IPS-18c (cell line): Measurements from ENCODE around the gene PITX1.

ENCODE experiments used
- H3K4me3 ChIP-seq: 2 replicates; pipeline ENCODE4 v1.7.0; 2013; ENCODE audit warnings: low read depth, mild to moderate bottlenecking, low read length, moderate library complexity; ENCODE audit not compliant: insufficient read depth
- H3K9me3 ChIP-seq: one replicate; pipeline ENCODE4 v1.6.1; 2013; ENCODE audit warnings: mild to moderate bottlenecking, low read length, moderate library complexity; ENCODE audit not compliant: control insufficient read depth, insufficient read depth

PITX1 gene

DNA sequence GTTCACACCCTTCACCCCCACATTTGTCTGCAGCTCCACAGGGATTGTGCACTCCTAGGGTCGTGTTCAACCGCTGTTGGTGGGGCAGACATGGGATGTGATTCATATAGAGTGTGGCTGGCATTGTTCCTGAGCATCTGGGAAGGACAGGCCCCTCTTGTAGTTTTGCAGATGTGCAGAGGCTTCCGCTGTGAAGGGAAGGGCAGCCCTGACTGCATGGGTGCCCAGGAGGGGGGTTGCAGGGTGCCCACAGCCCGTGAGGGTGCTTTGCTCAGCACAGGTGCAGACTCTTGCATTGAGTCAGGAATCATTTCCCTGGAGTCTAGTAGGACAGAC, 30.2 kb upstream of the PITX1 start:
- H3K9me3 ChIP-seq, result no peaks in the 10 kb centered on the region
- H3K4me3 ChIP-seq, result no peak overlapping the region

DNA sequence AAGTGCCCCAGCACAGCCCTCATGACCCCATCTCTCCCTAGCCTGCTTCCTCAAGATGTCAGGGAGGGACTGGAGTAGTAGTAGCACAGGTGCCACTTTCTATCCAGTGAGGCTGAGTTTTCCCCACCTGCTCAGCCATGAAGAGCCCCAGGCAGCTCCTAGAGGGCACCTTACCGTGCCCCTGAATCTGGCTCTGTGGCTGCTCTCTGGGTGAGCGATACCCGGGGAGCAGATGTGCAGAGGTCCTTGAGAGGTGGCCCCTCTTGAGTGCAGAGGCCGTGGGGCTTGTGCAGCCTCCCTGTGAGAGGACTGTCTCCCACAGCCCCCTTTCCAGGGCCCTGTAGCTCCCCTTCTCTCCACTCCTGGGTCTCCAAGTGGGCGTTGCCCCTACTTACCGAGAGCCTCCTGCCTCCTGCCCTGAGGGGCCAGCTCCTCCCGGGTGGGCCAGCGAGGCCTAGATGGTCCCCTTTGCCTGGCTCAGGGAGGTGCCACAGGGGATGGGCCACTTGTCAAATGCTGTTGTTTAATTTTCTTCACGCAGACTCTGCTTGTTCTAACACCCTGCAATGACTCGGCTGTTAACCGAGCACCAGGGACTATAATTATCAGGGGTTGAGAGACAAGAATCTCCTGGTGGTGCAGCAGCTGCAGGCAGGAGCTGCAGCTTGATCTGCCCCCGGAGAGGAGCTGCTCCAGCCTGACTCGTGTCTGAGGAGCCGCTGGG, 29.6 kb upstream of the PITX1 start:
- H3K4me3 ChIP-seq, result no peak overlapping the region
- H3K9me3 ChIP-seq, result no peaks in the 10 kb centered on the region

DNA sequence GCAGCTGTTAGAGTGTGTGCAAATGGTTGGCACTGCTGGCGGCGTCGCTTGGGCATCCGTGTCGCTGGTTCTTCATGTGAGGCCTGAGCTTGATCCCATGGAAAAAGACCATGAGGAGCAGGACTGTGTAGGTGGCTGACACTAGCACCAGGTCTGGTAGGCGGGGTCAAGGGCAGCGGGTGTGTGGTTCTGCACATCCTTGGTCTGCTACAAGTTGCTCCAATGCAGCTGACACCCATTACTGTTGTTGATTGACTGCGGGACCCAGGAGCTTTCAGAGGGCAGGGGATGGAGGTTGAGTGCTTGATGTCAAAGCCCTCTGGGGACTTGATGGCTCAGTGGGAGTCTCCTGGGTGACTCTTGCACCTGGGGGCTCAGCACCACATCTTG, 29.0 kb upstream of the PITX1 start:
- H3K4me3 ChIP-seq, result no peak overlapping the region

DNA sequence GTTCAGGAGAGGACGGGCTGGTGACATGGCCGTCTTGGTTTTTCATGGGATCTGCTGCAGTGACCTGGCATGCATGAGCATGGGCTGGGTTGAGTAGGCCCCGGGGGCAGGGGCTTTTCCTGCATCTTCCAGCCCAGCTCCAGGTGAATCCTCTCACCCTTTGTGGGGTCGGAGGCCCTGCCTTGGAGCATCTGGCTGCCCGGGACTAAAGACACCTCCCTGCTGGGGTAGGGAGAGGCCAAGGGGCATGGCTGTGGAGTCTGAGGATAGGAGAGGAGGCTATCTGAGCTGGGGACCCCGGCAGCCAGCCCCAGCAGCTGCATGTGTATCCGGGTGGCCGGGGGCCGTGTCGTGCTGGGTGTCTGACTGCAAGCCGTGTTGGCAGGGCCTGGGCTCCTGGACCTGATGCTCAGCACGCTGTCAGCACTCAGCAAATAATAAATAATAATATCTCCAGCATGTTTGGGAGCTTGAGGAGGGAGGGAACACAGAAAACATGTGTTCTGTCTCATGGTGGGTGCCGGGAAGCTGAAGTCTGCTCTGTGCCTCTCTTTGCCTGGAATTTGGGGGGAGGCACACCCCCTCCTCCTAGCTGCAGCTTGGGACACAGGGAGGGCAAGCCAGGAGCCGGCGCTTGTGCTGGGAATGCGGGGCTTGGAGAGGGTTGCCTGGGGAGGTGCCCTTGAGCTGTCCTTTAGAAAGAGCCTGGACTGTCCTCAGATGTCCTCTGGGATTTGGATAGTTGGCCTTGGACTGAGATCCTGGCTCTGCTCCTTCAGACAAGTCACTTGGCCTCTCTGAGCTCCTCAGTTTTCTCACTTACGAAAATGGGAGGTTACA, 28.4 kb upstream of the PITX1 start:
- Histone ChIP-seq H3K4me3 (no peak overlapping the region), H3K9me3 (no peaks in the 10 kb centered on the region)

More for the DNA sequence above, 29.0 kb upstream of the PITX1 start:
- H3K9me3 ChIP-seq, result no peaks in the 10 kb centered on the region

DNA sequence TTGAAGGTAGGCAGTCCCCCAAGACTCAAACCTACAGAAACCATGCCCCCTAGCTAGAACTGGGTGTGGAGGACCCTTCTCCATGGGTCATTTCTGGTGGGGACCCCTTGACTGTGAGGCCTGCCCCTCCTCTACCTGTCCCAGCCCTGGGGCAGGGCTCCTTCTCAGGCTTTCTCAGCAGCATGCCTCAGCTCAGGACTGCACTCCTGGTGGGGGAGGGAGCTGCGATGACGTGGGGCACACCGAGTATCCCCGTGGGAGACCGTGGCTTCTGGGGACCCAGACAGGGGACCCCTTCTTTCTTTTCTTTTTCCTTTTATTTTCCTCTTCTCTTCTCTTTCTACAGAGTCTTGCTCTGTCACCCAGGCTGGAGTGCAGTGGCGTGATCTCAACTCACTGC, 27.0 kb upstream of the PITX1 start:
- no peak overlapping the region for H3K4me3 ChIP-seq
- H3K9me3 ChIP-seq, result no peaks in the 10 kb centered on the region

DNA sequence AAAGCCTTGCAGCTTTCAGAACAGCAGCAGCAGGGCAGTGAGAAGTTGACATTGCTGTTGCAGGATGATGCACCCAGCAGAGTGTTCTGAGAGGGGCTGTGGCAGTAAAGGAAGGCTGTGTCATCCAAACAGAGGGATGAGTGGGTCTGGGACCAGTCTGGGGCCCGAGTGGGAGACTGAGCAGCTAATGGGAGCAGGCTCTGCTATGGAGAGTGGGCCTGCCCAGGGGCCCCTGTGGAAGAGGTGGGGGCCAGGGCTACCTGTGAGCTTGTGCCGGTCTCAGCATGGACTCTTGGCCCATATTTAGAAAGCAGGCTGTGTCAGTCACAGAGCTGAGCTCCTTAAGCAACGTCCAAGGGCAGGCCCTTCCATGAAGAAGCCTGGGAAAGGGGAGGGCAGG, 26.0 kb upstream of the PITX1 start:
- Histone ChIP-seq H3K9me3 (no peaks in the 10 kb centered on the region), H3K4me3 (no peak overlapping the region)

DNA sequence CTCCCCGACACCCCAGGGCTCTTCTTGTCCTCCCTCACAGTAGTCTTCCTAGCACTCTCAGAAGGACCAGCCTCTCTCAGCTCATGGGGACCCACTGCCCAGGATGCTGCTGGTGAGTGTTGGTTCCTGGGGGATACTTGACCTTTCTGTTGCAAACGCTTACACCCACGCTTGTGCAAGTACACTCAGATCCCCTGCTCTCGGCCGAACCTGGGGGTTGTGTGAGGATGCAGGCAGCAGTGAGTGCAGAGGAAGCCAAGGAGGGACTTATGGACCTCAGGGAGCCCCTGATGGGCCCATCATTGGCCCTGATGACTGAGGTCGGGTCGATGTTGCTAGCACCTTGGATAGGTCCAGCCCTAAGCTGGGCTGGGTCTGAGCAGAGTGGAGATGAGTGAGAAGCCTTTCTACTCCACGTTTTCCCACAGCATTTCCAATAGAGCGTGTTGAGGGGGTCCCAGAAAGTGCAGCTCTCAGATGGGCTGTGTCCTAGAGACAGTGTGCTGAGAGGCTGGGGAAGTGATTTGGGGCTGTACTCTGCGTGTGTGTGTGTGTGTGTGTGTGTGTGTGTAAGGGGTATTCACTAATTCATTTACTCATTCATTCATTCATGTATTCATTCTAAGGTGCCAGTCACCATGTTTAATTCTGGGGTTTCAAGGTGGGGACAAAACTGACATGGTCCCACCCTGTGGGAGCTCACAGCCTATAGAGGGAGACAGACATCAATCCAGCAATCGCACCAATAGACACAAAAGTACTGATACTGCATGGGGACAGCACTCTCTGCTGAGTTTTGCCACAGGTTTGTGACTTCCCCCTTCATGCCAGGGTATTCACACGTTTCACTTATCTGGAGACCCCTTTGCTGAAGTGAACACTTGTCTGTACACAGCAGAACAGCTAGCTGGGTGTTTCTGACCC, 25.2 kb upstream of the PITX1 start:
- Histone ChIP-seq H3K9me3 (no peaks in the 10 kb centered on the region), H3K4me3 (no peak overlapping the region)

DNA sequence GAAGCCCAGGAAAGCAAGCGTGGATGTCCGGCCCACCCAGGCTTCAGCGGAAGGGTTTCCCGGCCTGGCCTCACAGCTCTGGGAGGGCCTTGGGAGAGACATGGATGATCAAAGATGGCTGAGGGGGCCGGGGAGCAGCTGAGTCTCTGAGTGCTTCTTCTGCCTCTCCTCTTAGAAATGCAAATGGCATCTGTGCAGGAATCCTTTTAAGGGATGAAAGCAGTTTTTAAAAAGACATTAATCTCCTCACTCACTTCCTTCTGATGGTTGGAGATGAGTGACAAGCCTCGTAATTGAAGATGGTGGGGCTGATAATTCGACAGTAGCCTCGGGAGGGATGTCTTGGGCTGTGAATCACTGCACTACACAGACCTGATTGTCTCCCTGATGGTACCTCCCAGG, 24.3 kb upstream of the PITX1 start:
- Histone ChIP-seq H3K9me3 (no peaks in the 10 kb centered on the region), H3K4me3 (no peak overlapping the region)

DNA sequence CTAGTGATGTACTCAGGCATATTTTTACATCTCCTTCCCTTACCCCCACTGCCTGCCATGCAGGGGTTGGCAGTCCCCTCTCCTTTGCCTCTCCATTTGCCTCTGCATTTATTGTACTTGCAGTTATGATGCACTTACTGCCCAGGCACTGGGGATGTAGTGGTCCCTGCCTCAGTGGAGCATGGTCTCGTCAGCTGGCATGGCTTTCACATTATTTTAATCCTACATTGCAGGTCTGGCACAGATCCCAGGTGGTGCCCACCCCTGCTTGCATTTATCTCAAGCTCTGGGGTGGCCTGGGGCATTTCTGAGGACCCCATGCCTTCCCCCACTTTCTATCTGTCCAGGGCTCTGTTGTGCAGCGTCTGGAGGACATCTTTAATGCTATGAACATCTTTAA, 23.2 kb upstream of the PITX1 start:
- no peak overlapping the region for H3K4me3 ChIP-seq

DNA sequence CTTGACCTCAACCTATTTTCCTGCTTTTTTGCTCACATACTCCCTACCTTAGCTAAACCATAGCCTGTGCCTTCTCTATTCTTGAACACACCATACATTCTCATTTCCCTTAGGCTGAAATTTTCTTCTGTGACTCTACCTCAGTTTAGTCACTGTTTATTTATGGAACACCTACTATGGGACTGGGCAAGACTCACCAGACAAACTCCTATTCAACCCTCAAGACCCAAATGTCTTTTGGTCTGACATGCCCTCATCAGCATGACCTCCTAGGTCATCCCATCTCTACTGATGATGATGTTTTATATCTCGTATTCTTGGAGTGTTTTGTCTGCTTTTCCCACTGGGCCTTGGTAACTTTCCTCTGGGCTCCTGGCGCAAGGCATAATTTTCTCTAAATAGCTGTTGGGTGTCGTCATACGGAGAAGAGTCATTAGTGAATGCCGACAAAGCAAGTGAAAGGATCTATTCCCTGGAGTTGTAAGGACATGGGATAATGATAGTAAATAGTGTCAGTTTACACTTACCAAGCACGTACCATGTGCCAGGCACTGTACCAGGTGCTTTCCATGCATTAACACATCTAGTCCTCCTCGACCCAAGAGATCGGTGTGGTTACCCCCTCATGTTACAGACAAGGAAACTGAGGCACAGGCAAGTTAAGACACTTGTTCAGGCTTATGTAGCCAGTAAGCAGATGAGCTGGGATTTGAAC, 22.4 kb upstream of the PITX1 start:
- Histone ChIP-seq H3K4me3 (no peak overlapping the region), H3K9me3 (no peaks in the 10 kb centered on the region)

More for the DNA sequence above, 23.2 kb upstream of the PITX1 start:
- H3K9me3 ChIP-seq, result no peaks in the 10 kb centered on the region

DNA sequence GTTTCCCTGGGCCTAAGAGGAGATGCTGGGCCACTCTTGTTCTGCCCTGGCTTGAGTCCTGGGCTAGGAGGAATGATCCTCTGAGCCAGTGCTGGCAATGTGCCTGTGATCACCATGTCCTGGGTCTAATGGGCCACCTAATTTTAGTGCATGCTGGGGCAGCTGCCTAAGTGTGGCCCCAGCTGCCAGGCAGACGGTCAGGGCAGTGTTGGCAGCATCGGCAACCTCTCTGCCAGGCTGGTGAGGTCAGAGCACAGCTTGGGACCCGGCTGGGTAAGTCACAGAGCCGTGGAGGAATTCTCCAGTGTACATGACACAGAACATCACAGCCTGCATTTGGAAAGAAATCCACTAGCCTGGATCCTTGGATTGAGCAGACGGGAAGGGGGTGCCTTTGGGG, 21.4 kb upstream of the PITX1 start:
- Histone ChIP-seq H3K9me3 (no peaks in the 10 kb centered on the region), H3K4me3 (no peak overlapping the region)

DNA sequence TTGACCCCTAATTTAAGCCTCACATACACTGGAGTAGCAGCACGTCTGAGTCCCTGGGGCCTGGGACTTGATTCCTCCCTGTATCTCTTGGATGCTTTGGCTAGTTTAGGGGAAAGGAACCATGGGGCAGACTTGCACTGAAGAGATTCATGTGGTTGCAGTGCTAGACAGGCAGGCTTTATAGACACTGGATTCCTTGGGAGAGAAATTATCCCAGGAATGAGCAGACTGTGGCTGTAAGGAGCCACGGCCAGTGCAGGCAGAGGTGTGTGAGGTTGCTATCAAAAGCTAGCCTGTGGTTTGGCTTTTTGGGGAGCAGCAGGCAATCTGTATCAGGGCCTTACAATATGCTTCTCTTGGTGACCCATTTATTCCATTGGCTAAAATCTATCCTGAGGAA, 20.5 kb upstream of the PITX1 start:
- no peak overlapping the region for H3K4me3 ChIP-seq
- no peaks in the 10 kb centered on the region for H3K9me3 ChIP-seq

DNA sequence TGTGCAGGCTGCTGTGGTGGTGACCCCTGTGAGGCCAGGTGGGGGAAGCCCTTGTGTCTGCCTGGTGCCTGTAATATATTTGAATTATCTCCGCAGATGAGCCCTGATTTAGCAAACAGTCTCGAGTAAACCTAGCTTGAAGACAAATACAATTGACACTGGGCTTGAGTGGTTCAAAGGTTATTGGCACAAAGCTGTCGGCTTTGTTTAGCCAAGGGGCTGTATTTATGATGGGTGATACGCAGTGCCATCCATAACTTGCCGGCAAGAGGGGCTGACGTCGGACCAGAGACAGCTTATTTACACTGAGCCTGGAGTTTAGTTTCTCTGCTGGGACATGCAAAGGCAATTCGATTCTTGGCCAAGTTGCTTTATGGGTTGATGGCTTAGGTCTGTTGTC, 20.0 kb upstream of the PITX1 start:
- no peaks in the 10 kb centered on the region for H3K9me3 ChIP-seq
- no peak overlapping the region for H3K4me3 ChIP-seq

DNA sequence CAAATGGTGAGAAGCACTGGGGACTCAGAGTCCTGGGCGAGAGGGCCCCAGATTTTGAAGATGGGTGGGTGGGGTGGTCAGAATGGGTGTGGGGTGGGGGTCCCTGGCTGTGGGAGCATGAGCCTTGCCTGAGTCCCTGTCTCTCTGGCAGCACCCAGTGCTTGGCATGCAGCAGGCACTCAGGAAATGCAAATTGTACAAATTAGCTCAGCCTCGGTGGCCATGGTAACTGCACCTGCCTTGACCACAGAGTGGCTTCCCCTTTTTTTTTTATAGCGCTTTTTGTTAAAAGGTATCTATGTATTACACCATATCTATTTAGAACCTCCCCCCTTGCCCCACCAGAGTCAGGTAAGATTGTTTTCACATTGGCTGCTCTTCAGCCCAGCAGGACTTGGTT, 19.2 kb upstream of the PITX1 start:
- Histone ChIP-seq H3K9me3 (no peaks in the 10 kb centered on the region), H3K4me3 (no peak overlapping the region)

DNA sequence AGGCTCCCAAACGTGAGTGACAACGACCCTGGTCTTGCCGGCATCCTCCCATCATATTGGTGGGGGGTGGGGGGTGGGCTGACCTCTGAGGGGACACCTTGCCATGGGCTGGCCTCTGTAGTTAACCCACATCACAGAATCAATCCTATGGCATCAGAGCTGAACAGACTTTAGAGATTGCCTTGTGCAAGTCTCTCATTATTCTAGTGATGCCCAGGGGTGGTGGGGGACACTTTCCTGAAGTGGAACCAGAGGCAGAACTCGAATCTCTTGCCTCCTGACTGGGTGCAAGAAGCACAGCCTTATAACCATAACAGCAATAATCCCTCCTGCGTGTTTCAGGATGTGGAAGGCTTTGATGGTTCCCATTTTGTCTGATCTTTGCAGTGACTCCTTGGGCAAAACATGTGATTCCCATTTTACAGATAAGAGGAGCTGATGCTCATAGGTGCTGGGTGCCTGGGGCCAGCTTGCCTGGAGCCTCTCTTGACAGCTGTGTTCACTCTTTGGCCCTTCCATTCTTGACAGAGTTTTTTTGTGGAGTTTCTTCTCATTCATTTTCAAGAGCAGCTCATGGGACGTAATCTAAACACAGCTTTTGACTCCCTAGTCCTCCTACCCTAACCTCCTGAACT, 18.6 kb upstream of the PITX1 start:
- Histone ChIP-seq H3K4me3 (no peak overlapping the region), H3K9me3 (no peaks in the 10 kb centered on the region)

DNA sequence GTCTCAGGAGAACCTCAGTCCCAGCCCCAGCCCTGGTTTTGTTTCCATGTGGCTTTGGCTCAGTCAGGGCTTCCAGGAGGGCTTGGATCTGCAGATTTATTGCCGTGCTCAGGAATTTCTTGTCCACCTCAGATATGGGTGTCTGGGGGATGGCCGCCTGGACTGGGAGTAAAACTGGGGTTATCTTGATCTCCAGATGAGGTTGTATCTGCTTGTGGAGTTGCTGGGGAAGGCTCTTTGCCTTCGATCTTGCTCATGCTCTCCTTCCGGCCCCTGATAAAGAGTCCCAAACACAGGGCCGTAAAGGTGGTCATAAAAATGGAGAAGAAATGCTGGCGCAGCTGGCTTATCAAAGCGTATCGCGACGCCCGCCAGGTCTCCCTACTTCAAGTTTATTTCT, 17.8 kb upstream of the PITX1 start:
- Histone ChIP-seq H3K9me3 (no peaks in the 10 kb centered on the region), H3K4me3 (no peak overlapping the region)

DNA sequence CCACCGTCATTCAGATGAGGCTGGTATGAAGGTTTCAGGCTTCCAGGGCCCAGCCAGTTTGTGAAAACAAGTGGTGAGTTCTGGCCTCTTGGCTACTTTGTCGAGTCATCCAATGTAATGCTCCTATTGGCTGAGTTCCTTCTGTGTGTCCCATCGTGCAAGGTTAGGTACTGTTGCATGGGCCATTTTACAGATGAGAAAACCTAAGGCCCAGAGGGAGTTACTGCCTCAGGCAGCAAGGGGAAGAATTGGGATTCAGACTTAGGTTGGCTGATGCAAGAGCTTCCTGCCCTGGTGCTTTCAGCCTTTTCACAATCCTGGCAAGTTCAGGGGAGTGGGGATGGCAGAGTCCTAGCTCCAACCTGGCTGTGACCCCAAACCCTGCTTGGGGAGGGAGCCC, 17.4 kb upstream of the PITX1 start:
- Histone ChIP-seq H3K9me3 (no peaks in the 10 kb centered on the region), H3K4me3 (no peak overlapping the region)
